Prostate gland (tissue), 2 donors: Measurements from ENCODE around the gene SEMA5A.

Experiments
- CTCF ChIP-seq, 4 experiments: fragments of 200-600 bp in 2 of 4; fragments of 450-650 bp in 2 of 4; sonication (generic) in 2 of 4; IDR thresholded peaks; 1 replicate in 3 of 4; 2 replicates in 1 of 4; pipeline ENCODE4 v1.5.1; 2016 to 2019; ENCODE audit warnings: antibody characterized with exemption in 4 of 4, mild to moderate bottlenecking in 2 of 4, moderate library complexity in 2 of 4
- POLR2AphosphoS5 ChIP-seq: sonication (generic); formaldehyde crosslinking; IDR thresholded peaks from one replicate; pipeline ENCODE4 v1.6.1; 2017; ENCODE audit warnings: antibody characterized with exemption

GRCh38 chr5:9265441-9266287, 280.2 kb downstream of the SEMA5A start:
- TF ChIP-seq CTCF (IDR thresholded peaks at IDR 0.05) = no peak
- TF ChIP-seq POLR2AphosphoS5 = no peak
